Measurements from ENCODE around the gene NAT16. TPM values are rescaled to one million over a fixed set of nuclear protein-coding genes. Genes with fewer than 3 reads are reported as not detected.

Gene NAT16
- total and polyA plus RNA-seq, 2 of the 4 experiments (the other 2 are of a cell fraction): 0.05 TPM; not detected in 1

DNA sequence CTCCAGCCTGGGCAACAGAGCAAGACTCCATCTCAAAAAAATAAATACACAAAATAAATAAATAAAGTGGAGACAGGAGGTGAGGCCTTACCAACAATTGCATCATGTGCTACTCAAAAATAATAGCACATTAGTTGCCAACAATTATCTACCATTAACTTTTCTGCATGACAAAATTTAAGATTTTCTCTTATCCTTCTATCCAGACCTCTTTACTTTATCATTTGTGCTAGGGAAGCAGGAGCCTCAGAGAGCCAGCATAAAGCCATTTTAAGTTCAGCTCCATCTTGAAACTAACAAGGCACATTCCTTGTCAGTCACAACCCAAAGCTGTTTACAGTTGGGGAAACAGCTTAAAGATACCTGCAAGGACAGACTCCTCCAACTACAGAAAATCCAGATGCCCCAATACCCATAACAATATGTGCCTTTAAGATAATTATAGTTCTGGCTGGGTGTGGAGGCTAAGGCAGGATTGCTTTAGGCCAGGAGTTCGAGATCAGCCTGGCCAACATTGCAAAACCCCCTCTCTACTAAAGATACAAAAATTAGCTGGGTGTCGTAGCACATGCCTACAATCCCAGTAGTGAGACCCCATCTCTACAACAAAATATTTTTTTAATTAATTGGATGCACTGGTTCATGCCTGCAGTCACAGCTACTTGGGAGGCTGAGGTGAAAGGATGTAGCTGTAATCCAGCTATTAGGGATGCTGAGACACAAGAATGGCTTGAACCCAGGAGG lies 28.0 kb downstream of the NAT16 start:
- Histone ChIP-seq H4K5ac (ENCODE audit: low read depth, low read length) (no peak overlapping the region), H2AK9ac (replicated peaks; ENCODE audit: low read depth, low read length, poor library complexity) (no peak overlapping the region), H2BK15ac (ENCODE audit: low read depth, low read length) (no peak overlapping the region), H3K9ac (ENCODE audit: low read depth, low read length) (no peak overlapping the region), H3K56ac (ENCODE audit: extremely low read depth, insufficient read depth, low read length) (no peak overlapping the region), H2AK5ac (ENCODE audit: low read depth, low read length) (no peak overlapping the region), H3K9me1 (ENCODE audit: insufficient read depth, low read length) (no peaks in the 10 kb centered on the region; the same call in none of the 2 replicates), H2BK5ac (ENCODE audit: low read depth, low read length, poor library complexity, severe bottlenecking) (no peak overlapping the region), H3K36me3 (ENCODE audit: control insufficient read depth, insufficient read depth, low read length) (peaks cover 5% of the 10 kb centered on the region), H3K18ac (ENCODE audit: low read depth, low read length) (no peak overlapping the region), H3K4ac (ENCODE audit: low read depth, low read length) (no peak overlapping the region), H2BK120ac (ENCODE audit: low read depth, low read length) (no peak overlapping the region), H3K79me1 (ENCODE audit: low read depth in 1 of 2, low read length in 2 of 2) (peaks cover 10 to 21% of the 10 kb centered on the region in 2 experiments), H3K27ac (ENCODE audit: insufficient read depth, low read length) (no peak overlapping the region), H3K23ac (ENCODE audit: low read depth, low read length) (no peak overlapping the region), H3K27me3 (ENCODE audit: control insufficient read depth, insufficient read depth, low read length) (peaks cover 9% of the 10 kb centered on the region), H3K9me3 (ENCODE audit: control insufficient read depth, insufficient read depth, low read length) (no peaks in the 10 kb centered on the region), H2BK20ac (ENCODE audit: low read depth, low read length) (no peak overlapping the region), H4K91ac (ENCODE audit: insufficient read depth, low read depth, low read length) (no peak overlapping the region), H2AFZ (replicated peaks; ENCODE audit: low read length, poor library complexity) (no peak overlapping the region), H4K8ac (ENCODE audit: low read depth in 2 of 2, low read length in 2 of 2) (no peak overlapping the region), H3K4me3 (ENCODE audit: insufficient read depth, low read depth, low read length) (no peak overlapping the region), H3K14ac (replicated peaks; ENCODE audit: low read depth, low read length) (no peak overlapping the region), H3K4me1 (ENCODE audit: control insufficient read depth, insufficient read depth, low read length) (peaks cover 2% of the 10 kb centered on the region; the same call in 1 of the 2 replicates), H3K4me2 (ENCODE audit: low read depth, low read length) (no peak overlapping the region), H4K20me1 (ENCODE audit: insufficient read depth, low read length) (no peaks in the 10 kb centered on the region)
- CTCF ChIA-PET: no interaction called here
- DNase-seq (no peak), ATAC-seq (ENCODE audit: low read depth) (no peak)
- POLR2A ChIA-PET (ENCODE audit: unreplicated experiment): no interaction called here
- dilution Hi-C loops (cut with HindIII; ENCODE audit: low sequenced_read_pairs, unreplicated experiment): no loop called here
- no CpG with 5 or more reads among the region's 2 CpGs for WGBS, 2 experiments (ENCODE audit: extremely low coverage in 2 of 2, insufficient read length in 1 of 2)
- intact Hi-C loops (cut with micrococcal nuclease): no loop called here
- no peak for TF ChIP-seq MAFK (IDR thresholded peaks at IDR 0.05; ENCODE audit: low read depth, low read length)
- TF ChIP-seq CEBPB (IDR thresholded peaks at IDR 0.05; ENCODE audit: low read depth, low read length): 0 out of 2 replicates have a peak, but pooled peaks have one; percentile 48
- in situ Hi-C loops (cut with MboI; ENCODE audit: low sequenced_read_pairs): no loop called here
- no TSS peak for BruUV-seq (replicated peaks)
